ENCODE measurements around the gene RGS18. TPM values are rescaled to one million over a fixed set of nuclear protein-coding genes. Genes with fewer than 3 reads are reported as not detected.

The RGS18 gene
- total RNA-seq, 6 experiments from 2014 or later = 0.55 to 2.4 (median 2.0) TPM

DNA sequence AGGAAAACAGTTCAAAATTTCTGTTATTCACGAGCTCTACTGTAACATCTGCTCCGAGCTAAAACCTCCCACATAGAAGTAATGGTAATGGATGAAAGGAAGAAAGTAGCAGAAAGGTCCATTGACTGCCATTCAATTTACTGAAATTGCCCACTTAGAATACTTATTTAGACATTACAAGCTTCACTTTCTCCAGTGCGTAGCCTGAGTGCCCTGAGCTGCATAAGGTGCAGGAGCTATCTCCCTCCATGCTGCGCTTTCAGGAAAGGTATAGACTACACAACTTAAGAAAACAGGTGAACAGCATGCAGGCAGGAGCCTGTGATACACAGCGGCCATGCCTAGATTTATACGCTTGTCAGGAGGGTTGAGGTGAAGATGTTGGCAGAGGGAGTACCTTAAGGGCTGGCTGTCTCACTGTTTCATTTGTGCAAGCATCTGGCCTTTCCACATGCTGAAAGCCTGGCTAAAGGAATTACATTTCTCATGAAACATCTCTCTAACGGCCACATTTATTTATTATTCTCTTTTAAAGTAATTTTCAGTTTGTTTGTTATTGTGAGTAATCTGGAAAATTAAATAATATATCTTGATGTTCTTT, 74.7 kb downstream of the RGS18 start:
- no peak overlapping the region for H3K27ac ChIP-seq
- ATAC-seq = no peak
- intact Hi-C loops (cut with DNase I) = no loop called here
- no peak for DNase-seq
- WGBS (ENCODE audit: insufficient coverage, low coverage, low lambda C conversion rate, missing lambda C conversion rate) = 51% methylated on average over 7 of the region's 7 CpGs
- H3K4me3 ChIP-seq = no peak overlapping the region
- H3K27me3 ChIP-seq = no peaks in the 10 kb centered on the region
- H3K36me3 ChIP-seq = no peaks in the 10 kb centered on the region
- TF ChIP-seq POLR2A (IDR thresholded peaks at IDR 0.05) = no peak
- TF ChIP-seq, protein P1, sequence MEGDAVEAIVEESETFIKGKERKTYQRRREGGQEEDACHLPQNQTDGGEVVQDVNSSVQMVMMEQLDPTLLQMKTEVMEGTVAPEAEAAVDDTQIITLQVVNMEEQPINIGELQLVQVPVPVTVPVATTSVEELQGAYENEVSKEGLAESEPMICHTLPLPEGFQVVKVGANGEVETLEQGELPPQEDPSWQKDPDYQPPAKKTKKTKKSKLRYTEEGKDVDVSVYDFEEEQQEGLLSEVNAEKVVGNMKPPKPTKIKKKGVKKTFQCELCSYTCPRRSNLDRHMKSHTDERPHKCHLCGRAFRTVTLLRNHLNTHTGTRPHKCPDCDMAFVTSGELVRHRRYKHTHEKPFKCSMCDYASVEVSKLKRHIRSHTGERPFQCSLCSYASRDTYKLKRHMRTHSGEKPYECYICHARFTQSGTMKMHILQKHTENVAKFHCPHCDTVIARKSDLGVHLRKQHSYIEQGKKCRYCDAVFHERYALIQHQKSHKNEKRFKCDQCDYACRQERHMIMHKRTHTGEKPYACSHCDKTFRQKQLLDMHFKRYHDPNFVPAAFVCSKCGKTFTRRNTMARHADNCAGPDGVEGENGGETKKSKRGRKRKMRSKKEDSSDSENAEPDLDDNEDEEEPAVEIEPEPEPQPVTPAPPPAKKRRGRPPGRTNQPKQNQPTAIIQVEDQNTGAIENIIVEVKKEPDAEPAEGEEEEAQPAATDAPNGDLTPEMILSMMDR (IDR thresholded peaks at IDR 0.05) = no peak
- no peaks in the 10 kb centered on the region for H3K9me3 ChIP-seq
- H3K4me1 ChIP-seq = no peaks in the 10 kb centered on the region

DNA sequence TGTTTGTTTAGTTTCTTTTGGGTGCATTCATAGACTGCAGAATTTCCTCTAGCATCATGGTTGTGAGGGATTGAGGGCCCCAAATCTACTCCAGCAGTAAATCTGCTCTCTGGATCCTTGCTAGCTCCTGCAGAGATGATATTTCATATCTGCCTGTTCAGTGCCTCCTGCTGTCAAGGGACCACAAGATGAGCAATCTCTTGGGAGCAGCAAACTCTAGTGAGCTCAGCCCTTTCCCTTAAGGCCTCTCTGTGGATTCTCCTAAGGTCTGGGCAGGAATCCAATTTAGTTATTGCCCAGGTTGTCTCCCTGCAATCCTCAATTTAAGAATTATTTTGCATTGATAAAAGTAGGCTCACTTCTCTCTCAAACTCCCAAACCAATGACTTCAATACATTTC, 76.9 kb downstream of the RGS18 start:
- Histone ChIP-seq H3K9me3 (no peaks in the 10 kb centered on the region), H3K36me3 (no peaks in the 10 kb centered on the region), H3K27me3 (no peaks in the 10 kb centered on the region), H3K27ac (no peak overlapping the region), H3K4me1 (no peaks in the 10 kb centered on the region), H3K4me3 (no peak overlapping the region)
- intact Hi-C loops (cut with DNase I) = no loop called here
- DNase-seq (no peak), ATAC-seq (no peak)
- TF ChIP-seq POLR2A (IDR thresholded peaks at IDR 0.05) = no peak
- TF ChIP-seq, protein P1 (IDR thresholded peaks at IDR 0.05) = no peak

Other genes starting within 250 kb of the RGS18 start
- gene RGS21, start 158.5 kb downstream of the RGS18 start, total RNA-seq = not detected